ENCODE results near the gene RPS6KL1.

RPS6KL1 gene

DNA sequence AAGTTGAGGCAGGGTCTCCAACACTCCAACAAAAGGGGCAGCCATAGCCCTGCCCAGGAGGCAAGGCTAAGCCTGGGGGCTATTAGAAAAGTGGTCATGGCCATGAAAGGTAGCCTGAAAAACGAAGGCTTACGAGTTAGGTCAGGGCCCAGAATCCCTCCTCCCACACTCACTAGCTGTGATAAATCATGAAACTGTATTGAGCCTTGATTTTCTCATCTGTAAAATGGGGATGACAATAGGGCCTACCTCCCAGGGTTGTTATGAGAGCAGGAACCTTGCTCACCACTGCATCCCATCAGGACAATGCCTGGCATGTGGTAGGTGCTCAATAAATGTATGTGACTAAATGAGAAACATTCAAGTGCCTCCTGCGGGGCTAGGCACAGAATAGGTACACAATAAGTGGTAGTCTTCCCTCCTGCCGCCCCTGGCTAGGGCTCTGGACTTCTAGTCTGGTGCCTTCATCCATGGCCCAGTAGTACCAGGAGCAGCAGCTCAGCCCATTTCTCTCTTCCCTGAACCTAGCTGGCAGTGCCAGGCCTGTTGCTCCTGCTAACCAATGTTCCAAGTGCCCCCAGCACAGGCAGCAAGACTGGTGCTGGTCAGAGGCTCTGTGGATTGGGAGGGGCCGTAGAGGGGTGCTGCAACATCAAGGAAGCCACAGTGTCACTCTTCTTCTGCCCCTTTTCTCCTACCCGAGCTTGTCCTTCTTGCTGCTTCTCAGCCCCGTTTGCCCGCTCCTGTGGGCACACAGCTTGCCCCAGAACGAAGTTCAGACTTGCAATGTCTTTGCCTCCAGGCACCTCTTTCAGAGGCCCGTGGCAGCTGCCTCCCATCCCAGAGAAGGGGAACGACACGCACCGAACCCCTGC is 24.5 kb upstream of the RPS6KL1 start:
- H3K4me1 Mint-ChIP-seq (ENCODE audit: low read depth): peaks cover 16% of the 10 kb centered on the region
- intact Hi-C loops (cut with micrococcal nuclease): no loop called here

GRCh38 chr14:74946659-74947281 is 23.7 kb upstream of the RPS6KL1 start:
- Mint-ChIP-seq H3K4me1 (ENCODE audit: low read depth) (peaks cover 25% of the 10 kb centered on the region), H3K36me3 (ENCODE audit: low read depth) (no peaks in the 10 kb centered on the region), H3K27ac (peak overlapping the region; percentile 60), H3K27me3 (peaks cover 8% of the 10 kb centered on the region), H3K4me3 (no peak overlapping the region), H3K9me3 (no peaks in the 10 kb centered on the region)
- intact Hi-C loops (cut with micrococcal nuclease): loop anchor here (1.0 kb wide), 2 partner anchors 56 to 142 kb away; partner anchors contain the start of gene EIF2B2

More for the DNA sequence above, 24.5 kb upstream of the RPS6KL1 start:
- Mint-ChIP-seq H3K4me3 (no peak overlapping the region), H3K9me3 (no peaks in the 10 kb centered on the region), H3K27ac (no peak overlapping the region), H3K27me3 (peaks cover 8% of the 10 kb centered on the region), H3K36me3 (ENCODE audit: low read depth) (no peaks in the 10 kb centered on the region)

GRCh38 chr14:74945852-74946658 is 23.0 kb upstream of the RPS6KL1 start:
- Mint-ChIP-seq H3K36me3 (ENCODE audit: low read depth) (no peaks in the 10 kb centered on the region), H3K4me1 (ENCODE audit: low read depth) (peaks cover 32% of the 10 kb centered on the region), H3K4me3 (peak overlapping the region; percentile 24), H3K27ac (peak overlapping the region; percentile 60), H3K27me3 (peaks cover 8% of the 10 kb centered on the region), H3K9me3 (no peaks in the 10 kb centered on the region)
- intact Hi-C loops (cut with micrococcal nuclease): loop anchor here (1.0 kb wide), 2 partner anchors 56 to 142 kb away; partner anchors contain the start of gene EIF2B2

- no peaks in the 10 kb centered on the region for H3K36me3 Mint-ChIP-seq (ENCODE audit: low read depth)
- H3K4me3 Mint-ChIP-seq: no peak overlapping the region
- peaks cover 8% of the 10 kb centered on the region for H3K27me3 Mint-ChIP-seq
- H3K4me1 Mint-ChIP-seq (ENCODE audit: low read depth): peaks cover 37% of the 10 kb centered on the region
- H3K27ac Mint-ChIP-seq: no peak overlapping the region
- no peaks in the 10 kb centered on the region for H3K9me3 Mint-ChIP-seq
- intact Hi-C loops (cut with micrococcal nuclease): no loop called here
Observed at GRCh38 chr14:74945261-74945851, 22.3 kb upstream of the RPS6KL1 start.

- Mint-ChIP-seq H3K27me3 (peaks cover 2% of the 10 kb centered on the region), H3K4me3 (peak overlapping the region; percentile 68), H3K4me1 (ENCODE audit: low read depth) (peaks cover 64% of the 10 kb centered on the region), H3K9me3 (peaks cover 9% of the 10 kb centered on the region), H3K36me3 (ENCODE audit: low read depth) (no peaks in the 10 kb centered on the region), H3K27ac (peak overlapping the region; percentile 98)
- intact Hi-C loops (cut with micrococcal nuclease): no loop called here
Observed at GRCh38 chr14:74942608-74943007, 19.5 kb upstream of the RPS6KL1 start.

DNA sequence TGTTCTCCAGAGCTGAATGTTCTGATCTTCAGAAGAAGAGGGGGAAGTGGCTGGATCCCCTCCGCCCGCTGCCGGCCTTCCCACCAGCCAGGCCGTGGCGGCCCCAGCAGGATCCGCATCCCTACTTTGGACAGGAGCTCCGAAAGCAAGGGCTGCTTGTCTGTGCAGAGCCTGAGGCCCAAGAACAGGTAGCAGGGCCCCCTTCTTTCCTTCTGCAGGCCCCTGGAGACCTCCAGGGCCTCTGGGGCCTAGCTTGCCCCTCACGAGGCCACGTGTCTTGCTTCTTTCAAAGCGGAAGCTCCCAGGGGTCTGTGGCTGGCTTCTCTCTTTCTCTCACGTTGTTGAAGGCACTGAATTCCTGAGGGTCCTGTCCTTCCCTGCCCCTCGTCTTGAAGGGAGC is 19.1 kb upstream of the RPS6KL1 start:
- H3K27ac Mint-ChIP-seq: peak overlapping the region; percentile 98

DNA sequence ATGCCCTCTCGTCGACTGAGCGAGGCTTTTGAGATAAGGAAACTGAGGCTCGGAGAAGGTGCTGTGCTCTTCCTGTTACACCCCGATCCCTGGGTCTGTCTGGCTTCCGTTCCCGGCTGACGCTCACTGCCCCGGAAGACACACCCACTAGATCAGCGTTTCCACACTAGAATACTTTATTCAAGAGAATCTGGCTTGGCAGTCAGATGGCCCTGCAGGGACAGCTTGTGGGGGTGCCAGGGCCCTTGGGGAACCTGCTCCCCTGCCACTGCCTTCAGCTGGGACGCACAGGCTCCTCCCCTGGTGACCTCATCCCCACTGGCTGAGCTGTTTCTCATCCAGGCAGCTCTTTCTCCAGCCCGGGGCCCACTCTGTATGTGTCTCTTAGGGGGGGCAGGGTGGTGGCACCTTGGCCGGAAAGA is 18.6 kb upstream of the RPS6KL1 start:
- Mint-ChIP-seq H3K4me1 (ENCODE audit: low read depth) (peaks cover 70% of the 10 kb centered on the region), H3K9me3 (peaks cover 9% of the 10 kb centered on the region), H3K36me3 (ENCODE audit: low read depth) (no peaks in the 10 kb centered on the region), H3K27ac (peak overlapping the region; percentile 98), H3K4me3 (peak overlapping the region; percentile 68), H3K27me3 (peaks cover 2% of the 10 kb centered on the region)
- intact Hi-C loops (cut with micrococcal nuclease): no loop called here

More for the DNA sequence above, 19.1 kb upstream of the RPS6KL1 start:
- Mint-ChIP-seq H3K9me3 (peaks cover 9% of the 10 kb centered on the region), H3K4me3 (peak overlapping the region; percentile 68), H3K27me3 (peaks cover 2% of the 10 kb centered on the region), H3K36me3 (ENCODE audit: low read depth) (no peaks in the 10 kb centered on the region), H3K4me1 (ENCODE audit: low read depth) (peaks cover 67% of the 10 kb centered on the region)
- intact Hi-C loops (cut with micrococcal nuclease): no loop called here

DNA sequence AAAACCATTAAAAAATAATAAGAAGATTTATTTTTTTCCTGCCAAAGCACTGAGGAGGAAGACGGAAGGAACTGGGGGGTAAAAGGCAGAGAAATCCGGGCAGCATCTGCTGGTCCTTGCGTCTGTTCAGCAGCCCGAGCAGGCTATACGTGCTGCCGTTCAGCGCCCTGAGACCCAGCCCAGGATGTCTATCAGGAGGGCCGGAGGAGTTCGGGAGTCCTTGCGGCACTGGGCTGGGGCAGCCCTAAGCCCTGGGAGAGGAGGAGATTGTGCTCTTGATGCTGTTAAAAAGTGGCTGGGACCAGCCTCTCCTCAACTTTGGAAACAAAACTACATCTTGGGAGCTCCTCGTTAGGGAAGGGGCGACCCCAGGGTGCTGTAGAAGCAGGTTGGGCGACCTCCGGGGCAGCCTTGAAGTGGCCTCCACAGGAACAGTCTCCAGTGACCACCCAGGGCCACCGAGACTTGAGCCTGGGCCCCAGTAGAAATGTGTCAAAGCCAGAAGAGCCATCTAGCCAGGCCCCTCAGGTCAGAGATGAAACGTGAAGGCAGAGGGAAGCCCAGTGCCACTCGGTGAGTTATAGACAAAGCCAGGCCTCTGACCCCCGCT is 18.0 kb upstream of the RPS6KL1 start:
- Mint-ChIP-seq H3K9me3 (peaks cover 9% of the 10 kb centered on the region), H3K27ac (peak overlapping the region; percentile 98), H3K4me3 (no peak overlapping the region), H3K27me3 (no peaks in the 10 kb centered on the region), H3K36me3 (ENCODE audit: low read depth) (no peaks in the 10 kb centered on the region), H3K4me1 (ENCODE audit: low read depth) (peaks cover 69% of the 10 kb centered on the region)
- intact Hi-C loops (cut with micrococcal nuclease): no loop called here

DNA sequence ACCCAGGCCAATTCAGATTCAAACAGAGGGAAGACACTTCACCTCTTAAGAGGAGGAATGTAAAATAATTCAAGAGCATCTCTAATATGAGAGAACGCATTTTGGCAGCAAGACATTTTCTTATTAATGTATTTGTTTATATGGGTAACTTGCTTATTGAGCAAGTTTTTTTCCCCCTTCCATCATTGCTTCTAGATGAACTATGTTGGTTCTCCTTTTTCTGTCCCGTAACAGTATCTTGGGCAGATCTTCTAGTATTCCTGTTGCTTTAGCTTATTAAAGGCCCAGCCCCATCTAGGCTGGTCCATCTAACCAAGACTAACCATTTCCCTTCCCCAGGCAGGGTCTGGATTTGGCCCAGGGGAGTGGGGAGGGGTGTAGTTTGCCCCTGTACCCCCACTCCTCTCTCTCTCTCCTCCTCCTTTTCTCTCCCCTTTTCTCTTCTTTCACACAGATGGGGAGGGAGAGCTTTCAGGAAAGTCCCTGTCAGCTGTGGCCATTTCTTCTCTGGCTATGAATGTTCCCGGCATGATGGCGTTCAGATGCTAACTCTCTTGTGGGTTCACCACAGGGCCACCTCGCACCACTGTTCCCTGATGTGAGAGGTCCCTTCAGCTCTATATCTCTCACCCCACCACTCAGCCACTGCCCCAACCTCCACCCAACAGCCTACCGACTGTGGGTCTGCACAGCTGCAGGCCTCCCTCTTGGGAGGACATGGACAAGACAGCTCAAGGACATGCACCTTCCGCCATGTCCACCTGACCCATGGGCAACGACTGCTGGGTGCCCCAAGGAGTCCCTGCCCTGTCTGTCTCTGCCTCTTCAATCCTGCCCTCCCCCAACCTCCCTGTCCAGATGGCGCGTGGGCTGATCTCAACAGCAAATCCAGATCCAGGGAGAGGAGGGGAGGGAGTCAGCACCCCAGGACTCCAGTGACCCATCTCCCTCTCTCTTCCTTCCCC is 15.8 kb upstream of the RPS6KL1 start:
- Mint-ChIP-seq H3K27me3 (no peaks in the 10 kb centered on the region), H3K36me3 (ENCODE audit: low read depth) (no peaks in the 10 kb centered on the region), H3K27ac (peak overlapping the region; percentile 98), H3K4me1 (ENCODE audit: low read depth) (peaks cover 85% of the 10 kb centered on the region), H3K9me3 (peaks cover 9% of the 10 kb centered on the region), H3K4me3 (no peak overlapping the region)
- intact Hi-C loops (cut with micrococcal nuclease): no loop called here

DNA sequence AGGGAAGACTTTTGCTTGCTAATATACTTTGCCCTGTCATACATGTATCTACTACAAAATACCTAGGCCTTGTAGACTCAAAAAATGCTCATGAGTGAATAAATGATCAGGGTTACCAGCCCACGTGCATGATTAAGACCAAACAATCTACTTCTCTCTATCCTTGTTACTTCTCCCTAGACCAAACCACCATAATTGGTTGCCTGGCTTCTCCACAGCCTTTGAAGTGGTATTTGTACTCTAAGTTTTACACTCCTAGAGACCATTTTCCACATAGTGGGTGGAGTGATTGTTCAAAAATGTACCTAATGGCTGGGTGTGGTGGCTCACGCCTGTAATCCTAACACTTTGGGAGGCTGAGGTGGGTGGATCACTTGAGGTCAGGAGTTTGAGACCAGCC is 14.1 kb upstream of the RPS6KL1 start:
- H3K36me3 Mint-ChIP-seq (ENCODE audit: low read depth): no peaks in the 10 kb centered on the region
- intact Hi-C loops (cut with micrococcal nuclease): no loop called here
- H3K9me3 Mint-ChIP-seq: peaks cover 9% of the 10 kb centered on the region
- no peak overlapping the region for H3K4me3 Mint-ChIP-seq
- H3K27ac Mint-ChIP-seq: no peak overlapping the region
- H3K27me3 Mint-ChIP-seq: peaks cover 4% of the 10 kb centered on the region
- peaks cover 84% of the 10 kb centered on the region for H3K4me1 Mint-ChIP-seq (ENCODE audit: low read depth)

DNA sequence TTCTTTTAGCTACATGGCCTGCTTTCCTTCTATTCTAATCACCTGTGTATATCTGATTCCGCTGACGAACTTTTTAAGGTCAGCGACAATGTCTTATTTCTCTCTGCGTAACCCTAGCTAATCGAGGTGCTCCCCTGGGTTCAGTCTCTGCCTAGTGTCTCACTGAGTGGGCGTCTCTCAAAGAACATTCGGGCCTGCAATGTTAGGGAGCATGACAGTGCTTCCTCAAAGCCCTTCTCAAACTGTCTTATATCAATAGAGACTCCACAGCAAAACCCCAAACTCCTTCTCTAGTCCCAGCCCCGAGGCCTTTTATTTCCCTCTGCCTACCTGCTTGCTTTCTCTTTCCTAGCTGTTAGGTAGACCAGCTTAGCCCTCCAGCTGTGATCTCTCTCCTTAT is 13.7 kb upstream of the RPS6KL1 start:
- no peaks in the 10 kb centered on the region for H3K36me3 Mint-ChIP-seq (ENCODE audit: low read depth)
- H3K4me3 Mint-ChIP-seq: no peak overlapping the region
- peaks cover 4% of the 10 kb centered on the region for H3K27me3 Mint-ChIP-seq
- intact Hi-C loops (cut with micrococcal nuclease): no loop called here
- peaks cover 81% of the 10 kb centered on the region for H3K4me1 Mint-ChIP-seq (ENCODE audit: low read depth)
- peak overlapping the region; percentile 3 for H3K27ac Mint-ChIP-seq
- peaks cover 9% of the 10 kb centered on the region for H3K9me3 Mint-ChIP-seq

DNA sequence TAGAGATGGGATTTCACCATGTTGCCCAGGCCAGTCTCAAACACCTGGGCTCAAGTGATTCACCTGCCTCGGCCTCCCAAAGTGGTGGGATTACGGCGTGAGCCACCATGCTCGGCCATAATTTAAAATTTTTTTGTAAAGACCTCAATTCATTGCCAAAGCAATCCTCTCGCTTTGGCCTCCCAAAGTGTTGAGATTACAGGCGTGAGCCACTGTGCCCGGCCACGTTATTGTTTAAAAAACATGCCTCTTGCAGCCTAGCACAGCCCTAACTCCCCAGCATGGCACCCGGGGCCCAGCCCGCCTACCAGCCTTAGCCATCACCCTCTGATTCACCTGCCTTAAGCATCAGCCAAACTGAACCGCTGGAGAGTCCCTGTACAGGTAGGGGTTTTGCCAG is 13.1 kb upstream of the RPS6KL1 start:
- H3K27me3 Mint-ChIP-seq: peaks cover 4% of the 10 kb centered on the region
- no peaks in the 10 kb centered on the region for H3K36me3 Mint-ChIP-seq (ENCODE audit: low read depth)
- H3K27ac Mint-ChIP-seq: no peak overlapping the region
- H3K4me3 Mint-ChIP-seq: no peak overlapping the region
- peaks cover 9% of the 10 kb centered on the region for H3K9me3 Mint-ChIP-seq
- intact Hi-C loops (cut with micrococcal nuclease): no loop called here
- peaks cover 75% of the 10 kb centered on the region for H3K4me1 Mint-ChIP-seq (ENCODE audit: low read depth)
